ENCODE measurements around the gene RBBP4. TPM values are rescaled to one million over a fixed set of nuclear protein-coding genes. Genes with fewer than 3 reads are reported as not detected.

RBBP4 gene
- total RNA-seq, 1 experiment from 2014 or later = 279 TPM

DNA sequence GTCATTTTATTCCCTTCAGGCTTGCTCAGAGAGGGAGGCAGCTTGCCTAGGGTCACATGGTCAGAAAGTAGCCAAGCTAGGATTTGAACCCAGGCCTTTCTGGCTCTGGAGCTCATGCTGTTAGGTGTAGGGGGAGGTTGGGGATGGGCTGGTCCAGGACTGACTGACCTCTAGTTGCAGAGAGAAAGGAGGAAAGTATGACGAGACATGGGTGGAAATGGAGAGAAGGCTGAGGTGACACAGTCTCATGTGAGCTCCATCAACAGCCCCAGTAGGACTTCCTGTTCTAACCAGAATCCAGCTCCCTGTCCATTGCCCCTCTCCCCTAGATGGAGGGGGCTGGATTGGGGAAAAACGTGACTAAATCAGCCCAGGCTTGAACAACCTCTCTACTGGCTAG, 67.0 kb downstream of the RBBP4 start:
- ATAC-seq = no peak

More for the DNA sequence above, 67.0 kb downstream of the RBBP4 start:
- no TSS peak for BruUV-seq (replicated peaks)
- Histone ChIP-seq H4K20me1 (ENCODE audit: insufficient read depth) (no peaks in the 10 kb centered on the region), H3K9ac (ENCODE audit: low read length) (no peak overlapping the region), H3K9me2 (ENCODE audit: insufficient read depth) (no peaks in the 10 kb centered on the region), H3K27ac (ENCODE audit: low read depth, low read length) (no peak overlapping the region), H3K4me3 (replicated peaks in 1 of 2; ENCODE audit: low read depth in 1 of 2, low read length in 2 of 2) (no peak overlapping the region), H3K9me3 (ENCODE audit: control insufficient read depth in 1 of 2, insufficient read depth in 1 of 2, low read depth in 1 of 2, low read length in 2 of 2) (no peaks in the 10 kb centered on the region), H3K36me3 (ENCODE audit: control insufficient read depth in 1 of 2, insufficient read depth in 2 of 2, low read length in 2 of 2) (no peaks in the 10 kb centered on the region), H3K4me2 (ENCODE audit: low read length) (no peak overlapping the region), H3K4me1 (ENCODE audit: control insufficient read depth in 1 of 2, insufficient read depth in 2 of 2, low read length in 2 of 2) (peaks cover 10 to 29% of the 10 kb centered on the region in 2 experiments), H2AFZ (ENCODE audit: low read depth, low read length, poor library complexity, severe bottlenecking) (no peak overlapping the region), H3K27me3 (ENCODE audit: insufficient read depth, low read length) (no peaks in the 10 kb centered on the region), H3K79me2 (ENCODE audit: insufficient read depth, low read length) (no peaks in the 10 kb centered on the region)
- ChIA-PET POLR2A (interaction anchor here (0.8 kb wide), 1 partner anchor 39 kb away, joined by 3 read pairs; no protein-coding TSS in a partner anchor), RAD21 (ENCODE audit: low non-redundant PET in 1 of 2, low total read pairs in 2 of 2, uncharacterized antibody in 2 of 2, unreplicated experiment in 2 of 2) (no interaction called here), CTCF (no interaction called here)
- intact Hi-C loops (cut with micrococcal nuclease) = loop anchor here (5.0 kb wide), 1 partner anchor 44 kb away; no protein-coding TSS in a partner anchor
- no peak for DNase-seq (ENCODE audit: low read depth, low spot score)
- TF ChIP-seq CTCF (IDR thresholded peaks at IDR 0.05 in 2 of 3, conservative IDR thresholded peaks at IDR 0.05 in 1 of 3; ENCODE audit: borderline replicate concordance in 1 of 3, insufficient read depth in 1 of 3, low read depth in 2 of 3, low read length in 2 of 3) = no peak
- TF ChIP-seq ZFX (IDR thresholded peaks at IDR 0.05) = no peak
- TF ChIP-seq EGR1 (IDR thresholded peaks at IDR 0.05; ENCODE audit: low read depth) = no peak
- no peak for TF ChIP-seq CBX3 (IDR thresholded peaks at IDR 0.05; ENCODE audit: low read depth)
- no peak for TF ChIP-seq TCF7L2 (IDR thresholded peaks at IDR 0.05; ENCODE audit: borderline replicate concordance, extremely low read depth, insufficient read depth, insufficient read length)
- no peak for TF ChIP-seq SIN3A (IDR thresholded peaks at IDR 0.05; ENCODE audit: low read depth)
- TF ChIP-seq REST (IDR thresholded peaks at IDR 0.05; ENCODE audit: low read depth) = no peak

Data from HCT116 (cell line).